GM12892 (cell line): ENCODE results near the gene ZNF362. TPM values are rescaled to one million over a fixed set of nuclear protein-coding genes. Genes with fewer than 3 reads are reported as not detected.

Experiments
- DNase-seq: peaks from one replicate; pipeline ENCODE4 v3.0.0; 2011; ENCODE audit not compliant: insufficient read length
- FAIRE-seq: peaks from 2 replicates; lab custom pipeline; 2011; peaks lifted over from hg19 to GRCh38; lab: Jason Lieb, UNC
- POLR2A ChIP-seq: IDR thresholded peaks from 2 replicates; pipeline ENCODE4 v1.6.1; 2011; ENCODE audit warnings: low read depth, low read length, control low read depth
- POLR2AphosphoS5 ChIP-seq: IDR thresholded peaks from 2 replicates; pipeline ENCODE4 v1.6.1; 2011; ENCODE audit warnings: low read depth, low read length, control low read depth
- TAF1 ChIP-seq: IDR thresholded peaks from 2 replicates; pipeline ENCODE4 v1.6.1; 2011; ENCODE audit warnings: low read depth, mild to moderate bottlenecking, control low read depth, low read length, borderline replicate concordance
- polyA plus RNA-seq: library from polyadenylated mRNA; unstranded; fragments of >200 nt; gene quantifications from one replicate; pipeline ENCODE4 v1.2.1, GENCODE V29; 2012; ENCODE audit warnings: missing spikeins, inconsistent platforms; ENCODE audit not compliant: missing spikeins

The ZNF362 gene
- 1.9 TPM for polyA plus RNA-seq

- TF ChIP-seq TAF1: no peak
- TF ChIP-seq POLR2AphosphoS5: no peak
- 0 out of 2 replicates have a peak, but pooled peaks have one; percentile 33 for TF ChIP-seq POLR2A
- DNase-seq: peak; percentile 68
- peak; percentile 21 for FAIRE-seq
Measured at GRCh38 chr1:33256471-33257206, at the start of gene ZNF362. Gene ZNF362 (plus strand): TSS chr1:33256492. CDS start chr1:33270575, 14,083 bp downstream.

- no peak for DNase-seq
- TF ChIP-seq POLR2A: no peak
- no peak for TF ChIP-seq TAF1
- TF ChIP-seq POLR2AphosphoS5: no peak
- FAIRE-seq: peak; percentile 62
Measured at GRCh38 chr1:33211972-33212371, 44.3 kb upstream of the ZNF362 start.

- no peak for FAIRE-seq
- no peak for TF ChIP-seq POLR2A
- TF ChIP-seq TAF1: no peak
- TF ChIP-seq POLR2AphosphoS5: no peak
- no peak for DNase-seq
Measured at GRCh38 chr1:33219886-33220661, 36.2 kb upstream of the ZNF362 start.

- no peak for TF ChIP-seq POLR2A
- FAIRE-seq: no peak
Measured at GRCh38 chr1:33220676-33221384, 35.5 kb upstream of the ZNF362 start.

GRCh38 chr1:33221385-33221758, 34.9 kb upstream of the ZNF362 start:
- TF ChIP-seq TAF1: no peak
- TF ChIP-seq POLR2A: no peak
- no peak for TF ChIP-seq POLR2AphosphoS5
- no peak for DNase-seq
- FAIRE-seq: no peak

More at GRCh38 chr1:33220676-33221384, 35.5 kb upstream of the ZNF362 start:
- no peak for DNase-seq

- TF ChIP-seq TAF1 (no peak), POLR2AphosphoS5 (no peak), POLR2A (no peak)
- no peak for DNase-seq
- FAIRE-seq: no peak
Measured at GRCh38 chr1:33222381-33222780, 33.9 kb upstream of the ZNF362 start.

- TF ChIP-seq TAF1 (no peak), POLR2A (no peak), POLR2AphosphoS5 (no peak)
- no peak for DNase-seq
- FAIRE-seq: no peak
Measured at GRCh38 chr1:33224166-33224707, 32.1 kb upstream of the ZNF362 start.

GRCh38 chr1:33225586-33225985, 30.7 kb upstream of the ZNF362 start:
- no peak for DNase-seq
- FAIRE-seq: no peak
- TF ChIP-seq POLR2A (no peak), TAF1 (no peak), POLR2AphosphoS5 (no peak)

GRCh38 chr1:33228935-33229487, 27.3 kb upstream of the ZNF362 start:
- TF ChIP-seq TAF1 (no peak), POLR2AphosphoS5 (no peak)
- FAIRE-seq (no peak), DNase-seq (no peak)

- peak; percentile 44 for FAIRE-seq
- TF ChIP-seq TAF1: no peak
- TF ChIP-seq POLR2AphosphoS5: no peak
- no peak for TF ChIP-seq POLR2A
- no peak for DNase-seq
Measured at GRCh38 chr1:33231166-33231565, 25.1 kb upstream of the ZNF362 start.

GRCh38 chr1:33232716-33233115, 23.6 kb upstream of the ZNF362 start:
- FAIRE-seq (no peak), DNase-seq (no peak)
- no peak for TF ChIP-seq POLR2AphosphoS5
- no peak for TF ChIP-seq TAF1
- TF ChIP-seq POLR2A: no peak
